Activated CD4-positive, alpha-beta T cell treated with anti-CD3 and anti-CD28 coated beads, Interleukin-2, amount 50 U/mL, for 4 hours (primary cell): ENCODE data around the gene EHD1.
A peak's percentile ranks its signal among the peaks of the same experiment; 100 is the strongest.

Experiments
- DNase-seq, 2 experiments: peaks; one replicate each; pipeline ENCODE4 v3.0.0-alpha.2; 2020

EHD1 gene

DNA sequence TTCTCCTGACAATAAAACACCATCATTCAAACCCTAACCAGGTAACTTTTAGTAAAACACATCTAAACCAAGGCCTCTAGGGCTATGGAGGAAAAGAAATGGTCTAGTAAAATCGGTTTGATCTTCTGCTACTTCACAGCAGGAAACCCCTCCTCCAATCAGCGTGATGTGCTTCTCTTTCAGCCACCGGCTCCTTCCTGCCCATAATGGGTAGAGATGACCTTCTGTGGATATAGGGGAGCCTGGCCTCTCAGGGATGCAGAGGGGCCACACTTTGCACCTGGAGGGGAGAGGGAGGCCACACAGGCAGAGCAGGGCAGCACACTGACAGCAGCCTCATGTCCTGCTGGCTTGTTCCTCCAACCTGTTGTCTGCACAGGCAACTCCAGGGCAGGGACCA is 6.9 kb downstream of the EHD1 start:
- DNase-seq = no peak

- no peak for DNase-seq
Observed at GRCh38 chr11:64870893-64871466, 7.4 kb downstream of the EHD1 start.

GRCh38 chr11:64870176-64870892 is 8.1 kb downstream of the EHD1 start:
- DNase-seq = no peak

- no peak for DNase-seq
Observed at GRCh38 chr11:64869571-64870175, 8.7 kb downstream of the EHD1 start.

- no peak for DNase-seq
Observed at GRCh38 chr11:64868904-64869570, 9.4 kb downstream of the EHD1 start.

DNA sequence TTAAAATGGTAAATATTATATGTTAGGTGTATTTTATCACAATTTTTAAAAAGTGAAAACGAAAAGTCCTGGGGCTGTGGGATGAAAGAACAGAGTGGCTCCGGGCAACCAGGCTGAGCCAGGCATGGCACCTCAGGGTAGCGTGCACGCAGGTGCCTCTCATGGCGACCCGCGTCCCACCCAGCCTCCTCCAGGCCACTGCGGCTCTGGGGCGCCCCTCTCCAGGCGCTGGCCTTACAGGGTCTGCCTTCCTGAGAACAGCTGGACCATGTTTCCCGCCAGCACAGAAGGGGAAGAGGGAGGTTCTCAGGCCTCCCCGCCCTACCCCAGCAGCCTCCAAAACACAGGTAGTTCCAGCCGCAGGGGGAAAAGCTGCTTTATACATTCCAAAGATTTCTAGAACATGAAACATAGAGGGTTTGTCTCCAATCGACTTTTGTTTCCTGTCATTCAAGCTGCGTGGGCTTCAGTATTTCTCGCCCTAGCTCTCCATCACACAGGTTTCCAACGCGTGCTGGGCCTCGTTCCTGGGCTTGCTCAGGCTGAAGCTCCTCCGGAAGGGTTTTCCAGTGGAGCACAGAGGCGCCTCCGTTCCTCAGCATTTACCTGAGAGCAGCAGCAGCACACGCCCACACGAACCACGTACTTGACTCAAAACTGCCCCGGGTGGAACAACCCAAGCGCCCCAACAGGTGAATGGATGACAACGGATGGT is 10.5 kb downstream of the EHD1 start:
- DNase-seq = no peak

- no peak for DNase-seq
Observed at GRCh38 chr11:64866173-64866491, 12.3 kb downstream of the EHD1 start.

DNA sequence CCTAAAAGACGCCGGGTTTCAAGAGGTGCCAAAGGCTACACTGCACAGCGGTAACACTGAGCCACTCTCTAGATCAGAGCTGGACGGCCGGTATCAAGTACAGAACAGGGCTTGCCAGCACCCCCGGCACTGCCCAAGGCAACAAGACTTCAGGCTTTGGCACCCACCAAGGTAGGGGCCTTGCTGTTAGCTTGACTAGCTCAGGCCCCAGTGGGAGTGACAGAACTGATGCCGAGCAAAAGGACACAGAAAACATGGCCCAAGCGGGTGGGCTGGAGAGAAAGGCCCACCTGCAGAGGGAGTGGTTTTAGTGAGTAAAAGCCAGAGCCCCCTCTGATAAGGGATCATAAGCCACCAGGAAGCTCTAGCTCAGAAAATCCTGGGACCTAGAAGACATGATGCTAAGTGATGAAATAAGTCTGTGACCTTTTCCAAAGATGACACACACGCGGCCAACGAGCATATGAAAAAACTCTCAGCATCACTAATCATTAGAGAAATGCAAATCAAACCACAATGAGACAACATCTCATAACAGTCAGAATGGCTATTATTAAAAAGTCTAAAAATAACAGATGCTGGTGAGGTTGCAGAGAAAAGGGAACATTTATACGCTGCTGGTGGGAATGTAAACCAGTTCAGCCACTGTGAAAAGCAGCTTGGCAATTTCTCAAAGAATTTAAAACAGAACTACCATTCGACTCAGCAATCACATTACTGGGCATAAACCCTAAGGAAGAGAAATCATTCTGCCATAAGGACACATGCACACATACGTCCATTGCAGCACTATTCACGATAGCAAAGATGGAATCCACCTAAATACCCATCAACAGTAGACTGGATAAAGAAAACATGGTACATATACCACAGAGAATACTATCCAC is 12.9 kb downstream of the EHD1 start:
- peak in 1 of 2 experiments; percentile 48 for DNase-seq

DNA sequence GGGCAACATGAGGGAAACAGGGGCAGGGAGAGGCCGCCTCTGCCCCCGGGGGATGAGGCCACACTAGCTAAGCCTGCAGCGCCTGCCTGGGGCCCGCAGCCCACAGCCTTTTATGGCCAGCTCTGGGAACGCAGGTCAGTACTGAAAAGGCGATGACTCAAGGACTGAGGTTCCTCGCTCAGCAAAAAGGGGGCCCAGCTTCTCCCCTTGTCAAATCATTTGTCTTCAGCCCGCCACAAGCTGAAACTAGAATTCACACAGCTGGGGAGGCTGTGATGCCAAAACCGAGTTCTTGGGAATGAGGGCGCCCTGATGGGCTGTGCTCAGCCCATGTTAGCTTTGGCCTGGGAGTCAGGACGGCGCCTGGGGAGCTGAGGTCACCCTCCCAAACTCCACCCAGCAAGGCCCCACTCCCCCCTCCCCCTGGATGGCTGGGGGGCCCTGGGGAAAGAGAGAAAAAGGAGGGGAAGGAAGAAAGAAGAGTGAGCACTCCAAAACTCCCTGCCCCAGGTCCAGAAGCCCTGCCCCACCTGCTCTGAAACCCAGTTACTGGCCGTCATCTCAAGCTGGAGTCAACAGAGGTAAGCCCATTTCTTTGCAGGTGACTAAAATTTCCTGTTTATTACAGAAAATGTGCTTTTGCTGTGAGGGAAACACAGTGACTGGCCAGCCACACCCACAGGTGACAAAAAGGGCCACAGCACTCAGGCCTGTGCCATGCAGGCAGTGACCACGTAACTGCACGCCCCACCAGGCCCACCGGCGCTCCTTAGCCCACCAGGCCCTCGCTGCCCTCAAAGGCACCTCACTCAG is 13.7 kb downstream of the EHD1 start:
- no peak for DNase-seq

- no peak for DNase-seq
Observed at GRCh38 chr11:64864135-64864472, 14.3 kb downstream of the EHD1 start.

GRCh38 chr11:64863391-64864060 is 14.9 kb downstream of the EHD1 start:
- DNase-seq = no peak

DNA sequence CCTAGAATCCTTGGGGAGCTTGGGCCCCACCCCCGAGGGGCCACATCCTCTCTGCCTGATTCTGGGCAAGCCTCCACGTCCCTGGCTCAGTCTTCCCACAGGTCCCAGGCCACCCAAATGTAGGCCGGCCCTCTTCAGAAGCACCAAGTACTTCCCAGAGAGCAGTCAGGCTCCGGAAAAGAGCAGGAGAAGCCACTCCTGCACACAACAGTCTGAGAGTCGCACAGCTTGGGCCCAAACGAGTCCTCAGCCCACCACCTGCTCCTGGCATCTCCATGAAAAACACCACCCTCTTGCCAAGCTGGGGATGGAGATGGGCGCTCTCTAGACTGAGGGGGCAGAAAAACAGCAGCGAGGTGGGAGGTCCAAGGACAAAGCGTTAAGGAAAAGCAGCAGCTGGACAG is 15.4 kb downstream of the EHD1 start:
- DNase-seq = no peak

DNA sequence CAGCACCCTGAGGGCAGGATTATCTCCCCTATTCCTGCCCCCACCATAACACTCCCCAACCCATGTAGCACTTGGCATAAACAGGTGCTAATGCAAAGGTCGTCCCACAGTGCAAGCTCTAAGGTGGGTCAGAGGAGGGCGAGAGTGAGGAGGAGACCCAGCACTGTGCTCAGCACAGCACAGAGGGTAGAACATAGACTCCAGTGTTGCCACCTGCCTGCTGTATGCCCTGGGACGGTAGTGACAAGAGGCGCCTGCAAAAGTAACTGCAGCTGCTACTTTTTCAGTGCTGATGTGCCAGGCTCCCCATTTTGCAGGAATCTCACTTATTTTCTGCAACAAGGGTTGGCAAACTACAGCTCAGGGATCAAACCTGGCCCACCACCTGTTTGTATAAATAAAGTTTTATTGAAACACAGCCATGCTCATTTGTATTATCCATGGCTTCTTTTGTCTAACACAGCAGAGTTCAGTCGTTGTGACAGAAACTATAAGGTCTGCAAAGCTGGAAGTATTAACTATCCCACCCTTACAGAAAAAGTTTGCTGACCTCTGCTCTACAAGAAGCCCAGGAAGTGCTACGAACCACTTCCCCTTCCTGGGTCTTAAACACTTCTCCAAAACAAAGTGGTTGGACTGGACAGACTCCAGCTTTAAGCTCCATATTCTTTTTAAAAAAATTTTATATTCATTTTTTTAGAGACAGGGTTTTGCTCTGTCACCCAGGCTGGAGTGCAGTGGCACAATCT is 17.0 kb downstream of the EHD1 start:
- no peak for DNase-seq

- no peak for DNase-seq
Observed at GRCh38 chr11:64859542-64860414, 18.6 kb downstream of the EHD1 start.

DNA sequence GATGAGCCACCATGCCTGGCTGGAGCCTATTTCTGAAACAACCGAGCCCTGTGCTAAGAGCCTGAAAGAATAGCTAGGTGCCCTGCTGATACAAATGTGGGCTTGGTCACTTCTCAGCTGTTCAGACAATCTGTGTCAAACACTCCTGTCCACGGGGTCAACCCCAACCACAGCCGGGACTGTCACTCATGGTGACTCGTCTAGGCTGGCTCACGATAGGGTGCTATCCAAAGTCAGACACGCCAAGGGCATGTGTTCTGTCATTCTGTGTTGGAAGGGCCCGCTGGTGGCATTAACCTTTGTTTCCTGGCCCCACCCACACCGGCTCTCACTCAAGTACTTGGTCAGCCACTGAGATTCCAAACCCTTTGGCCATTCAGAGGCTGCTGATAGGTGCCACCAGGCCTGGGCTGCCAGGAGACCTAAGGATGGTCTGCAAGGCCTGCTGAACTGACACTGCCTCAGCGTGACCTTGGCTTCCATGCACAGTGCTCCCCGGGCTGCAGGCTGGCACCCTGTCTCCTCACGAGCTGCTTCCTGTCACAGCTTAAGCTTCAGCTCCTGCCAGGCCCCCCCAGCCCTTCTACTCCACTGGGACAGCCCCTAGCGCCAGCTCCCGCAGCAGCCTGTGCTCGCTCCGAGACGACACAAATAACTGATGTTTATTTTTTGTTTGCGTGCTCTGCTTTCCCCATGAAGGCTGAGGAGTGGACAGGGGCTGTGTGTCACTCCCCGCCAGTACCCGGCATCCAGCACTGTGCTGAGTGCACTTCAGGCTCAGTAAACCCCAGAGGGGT is 19.8 kb downstream of the EHD1 start:
- no peak for DNase-seq

GRCh38 chr11:64857485-64857884 is 20.9 kb downstream of the EHD1 start:
- no peak for DNase-seq

GRCh38 chr11:64856382-64857227 is 21.8 kb downstream of the EHD1 start:
- DNase-seq = peak in 1 of 2 experiments; percentile 44
